ENCODE results near the gene TNS4.
A peak's percentile ranks its signal among the peaks of the same experiment; 100 is the strongest.

Gene TNS4

DNA sequence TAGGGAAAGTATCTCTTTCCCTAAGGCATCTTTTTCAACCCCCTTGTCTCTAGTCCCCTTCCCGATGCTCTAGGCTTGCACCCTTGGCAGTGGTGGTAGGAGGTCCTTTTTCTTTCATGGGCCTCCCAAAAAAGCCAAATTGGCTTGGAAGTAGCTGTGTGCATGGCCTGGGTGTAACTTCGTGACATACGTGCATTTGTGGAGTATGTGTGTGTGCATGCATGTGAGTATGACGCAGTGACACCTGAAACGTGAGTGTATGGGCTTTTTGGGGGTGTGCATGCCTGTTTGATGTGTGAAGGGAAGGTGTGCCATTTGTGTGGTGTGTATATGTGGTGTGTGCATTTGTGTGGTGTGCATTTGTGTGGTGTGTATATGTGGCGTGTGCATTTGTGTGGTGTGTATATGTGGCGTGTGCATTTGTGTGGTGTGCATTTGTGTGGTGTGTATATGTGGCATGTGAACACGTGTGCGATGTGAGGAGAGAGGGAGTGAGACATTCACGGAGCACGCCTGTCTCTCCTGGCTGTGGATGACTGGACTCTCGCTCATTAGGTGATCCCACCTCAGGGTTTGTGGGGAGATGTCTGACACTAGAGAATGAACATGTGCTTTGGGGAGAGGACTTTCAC is 42.5 kb downstream of the TNS4 start:
- no peak for FAIRE-seq
- DNase-seq (ENCODE audit: low spot score): no peak

DNA sequence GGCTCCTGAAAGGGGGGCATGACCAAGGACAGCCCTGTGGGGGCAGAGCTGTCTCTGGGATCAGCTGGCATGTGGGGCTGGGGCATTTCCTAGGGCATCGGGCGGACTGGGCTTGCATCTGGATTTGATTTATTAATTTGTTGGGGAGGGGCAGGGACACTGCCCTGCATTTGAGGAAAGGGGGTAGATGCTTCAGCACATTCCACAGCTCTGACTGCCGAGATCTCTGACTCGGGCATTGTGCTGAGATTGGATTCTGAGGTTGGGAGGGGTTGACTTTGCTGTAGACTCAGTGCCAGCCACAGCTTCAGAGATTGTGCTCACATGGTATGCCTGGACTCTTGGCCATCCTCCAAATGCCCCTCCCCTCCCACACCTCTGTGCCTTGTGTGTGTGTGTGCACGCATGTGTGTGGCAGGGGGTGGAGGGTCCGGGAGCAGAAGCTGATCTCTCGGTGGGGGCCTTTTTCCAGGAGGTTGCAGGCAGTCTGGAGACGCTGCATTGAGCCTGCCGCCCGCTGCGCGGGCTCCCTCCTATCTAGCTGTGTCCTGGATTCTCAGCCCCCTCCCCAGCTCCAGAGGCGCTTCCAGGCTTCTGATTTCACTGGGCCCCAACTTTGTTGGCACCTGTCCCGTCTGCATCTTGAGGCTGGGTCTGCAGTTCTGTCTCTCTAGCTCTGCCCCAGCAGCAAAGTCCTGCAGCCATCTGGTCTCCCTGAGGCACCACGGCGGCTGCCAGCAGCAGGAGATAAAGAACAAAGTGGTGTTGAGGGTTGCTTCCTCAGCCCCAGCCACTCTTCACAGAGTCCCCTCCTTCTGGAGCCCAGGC is 43.2 kb downstream of the TNS4 start:
- no peak for DNase-seq (ENCODE audit: low spot score)
- no peak for FAIRE-seq

DNA sequence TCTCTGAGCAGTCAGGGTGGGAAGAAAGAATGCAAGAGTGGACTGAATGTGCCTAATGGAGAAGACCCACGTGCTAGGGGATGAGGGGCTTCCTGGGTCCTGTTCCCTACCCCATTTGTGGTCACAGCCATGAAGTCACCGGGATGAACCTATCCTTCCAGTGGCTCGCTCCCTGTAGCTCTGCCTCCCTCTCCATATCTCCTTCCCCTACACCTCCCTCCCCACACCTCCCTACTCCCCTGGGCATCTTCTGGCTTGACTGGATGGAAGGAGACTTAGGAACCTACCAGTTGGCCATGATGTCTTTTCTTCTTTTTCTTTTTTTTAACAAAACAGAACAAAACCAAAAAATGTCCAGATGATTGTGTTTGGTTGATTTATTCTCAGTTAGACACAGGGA is 44.1 kb downstream of the TNS4 start:
- FAIRE-seq (no peak), DNase-seq (ENCODE audit: low spot score) (no peak)

DNA sequence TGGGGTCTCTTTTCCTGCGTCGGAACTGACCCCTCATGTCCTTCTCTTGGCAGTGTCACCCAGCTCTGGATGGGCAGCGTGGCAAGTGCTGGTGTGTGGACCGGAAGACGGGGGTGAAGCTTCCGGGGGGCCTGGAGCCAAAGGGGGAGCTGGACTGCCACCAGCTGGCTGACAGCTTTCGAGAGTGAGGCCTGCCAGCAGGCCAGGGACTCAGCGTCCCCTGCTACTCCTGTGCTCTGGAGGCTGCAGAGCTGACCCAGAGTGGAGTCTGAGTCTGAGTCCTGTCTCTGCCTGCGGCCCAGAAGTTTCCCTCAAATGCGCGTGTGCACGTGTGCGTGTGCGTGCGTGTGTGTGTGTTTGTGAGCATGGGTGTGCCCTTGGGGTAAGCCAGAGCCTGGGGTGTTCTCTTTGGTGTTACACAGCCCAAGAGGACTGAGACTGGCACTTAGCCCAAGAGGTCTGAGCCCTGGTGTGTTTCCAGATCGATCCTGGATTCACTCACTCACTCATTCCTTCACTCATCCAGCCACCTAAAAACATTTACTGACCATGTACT is 44.9 kb downstream of the TNS4 start:
- FAIRE-seq: no peak
- no peak for DNase-seq (ENCODE audit: low spot score)

DNA sequence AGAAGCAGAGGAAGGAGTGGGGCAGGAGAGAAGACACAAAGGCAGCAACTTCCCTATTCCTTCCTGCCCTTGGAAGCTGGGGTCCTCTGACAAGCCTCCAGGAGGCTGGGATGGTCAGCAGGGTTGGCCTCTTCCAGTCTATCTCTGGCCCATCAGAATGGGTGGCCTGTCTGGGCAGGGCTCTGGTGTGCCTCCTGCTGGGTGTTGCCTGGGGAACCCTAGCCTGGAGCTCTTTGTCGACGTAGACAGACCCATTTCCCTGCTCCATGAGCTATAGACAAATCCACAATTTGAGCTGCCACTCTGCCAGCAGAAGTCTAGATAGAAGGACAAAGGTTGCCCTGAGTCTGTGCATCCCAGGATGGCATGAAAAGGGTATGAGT is 46.8 kb downstream of the TNS4 start:
- no peak for FAIRE-seq
- DNase-seq (ENCODE audit: low spot score): no peak

DNA sequence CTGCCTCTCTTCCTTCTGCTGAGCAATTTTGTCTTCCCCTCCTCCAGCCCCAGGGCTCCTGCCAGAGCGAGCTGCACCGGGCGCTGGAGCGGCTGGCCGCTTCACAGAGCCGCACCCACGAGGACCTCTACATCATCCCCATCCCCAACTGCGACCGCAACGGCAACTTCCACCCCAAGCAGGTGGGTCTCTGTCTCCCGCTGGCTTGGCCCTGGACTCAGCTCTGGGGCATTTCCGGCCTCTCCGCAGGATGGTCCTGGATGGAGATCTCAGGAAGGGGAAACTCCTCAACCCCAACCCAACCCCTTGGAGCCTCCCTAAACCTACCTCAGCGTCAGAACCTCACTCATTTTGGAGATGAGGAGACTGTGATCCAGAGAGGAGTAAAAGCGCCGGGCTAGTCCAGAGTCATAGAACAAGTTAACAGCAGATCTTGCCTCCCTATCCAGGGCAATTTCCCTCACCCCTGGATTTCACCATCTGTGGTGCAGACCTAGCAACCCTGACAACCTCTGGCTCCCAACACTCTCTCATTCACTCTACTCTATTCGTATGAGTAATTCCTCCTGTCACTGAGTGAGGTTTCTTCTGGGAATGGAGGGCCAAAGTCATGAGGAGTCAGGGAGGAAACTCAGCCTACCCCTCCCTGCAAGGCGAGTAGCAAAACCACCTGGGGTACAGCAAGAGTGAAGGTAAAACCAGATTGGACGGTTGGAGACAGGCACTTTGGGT is 47.4 kb downstream of the TNS4 start:
- DNase-seq (ENCODE audit: low spot score): no peak
- FAIRE-seq: no peak

DNA sequence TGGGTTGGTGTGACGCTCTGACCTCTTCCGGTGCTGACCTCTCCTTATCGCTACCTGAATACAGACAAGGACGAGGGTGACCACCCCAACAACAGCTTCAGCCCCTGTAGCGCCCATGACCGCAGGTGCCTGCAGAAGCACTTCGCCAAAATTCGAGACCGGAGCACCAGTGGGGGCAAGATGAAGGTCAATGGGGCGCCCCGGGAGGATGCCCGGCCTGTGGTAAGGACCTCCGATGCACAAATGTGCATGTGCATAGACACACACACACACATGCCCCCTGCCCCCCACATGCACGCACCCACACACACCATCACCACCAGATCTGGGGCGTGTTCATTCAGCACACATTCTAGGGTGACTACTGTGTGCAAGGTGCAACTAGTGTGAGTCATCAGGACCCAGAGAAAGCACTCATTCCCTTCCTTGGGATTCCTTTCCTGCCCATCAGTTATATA is 48.5 kb downstream of the TNS4 start:
- no peak for DNase-seq (ENCODE audit: low spot score)
- FAIRE-seq: no peak

DNA sequence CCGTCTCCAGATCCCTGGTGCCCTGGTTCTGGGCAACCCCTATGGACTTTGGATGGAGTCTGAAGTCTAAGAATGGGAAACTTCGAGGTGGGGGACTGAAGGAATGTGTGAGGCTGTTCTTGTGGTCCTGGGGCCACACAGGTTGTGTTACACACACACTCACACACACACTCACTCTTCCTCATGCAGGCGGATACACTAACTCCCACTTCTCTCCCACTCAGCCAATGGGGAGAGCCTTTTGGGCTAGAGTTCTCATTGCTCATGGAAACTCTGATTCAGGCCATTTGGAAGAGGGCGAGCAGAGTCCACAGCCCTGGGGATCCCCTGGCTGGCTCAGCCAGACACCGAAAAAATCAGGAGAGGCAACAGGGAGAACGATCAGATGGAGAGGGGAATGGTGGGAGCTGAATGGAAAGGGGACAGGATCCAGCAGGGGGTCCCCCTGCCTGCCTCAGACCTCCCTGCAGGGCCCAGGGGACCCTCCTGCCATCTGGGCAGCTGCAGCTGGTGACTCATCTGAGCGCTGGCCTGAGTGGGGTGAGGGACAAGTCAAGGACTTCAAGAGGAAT is 49.1 kb downstream of the TNS4 start:
- no peak for FAIRE-seq

DNA sequence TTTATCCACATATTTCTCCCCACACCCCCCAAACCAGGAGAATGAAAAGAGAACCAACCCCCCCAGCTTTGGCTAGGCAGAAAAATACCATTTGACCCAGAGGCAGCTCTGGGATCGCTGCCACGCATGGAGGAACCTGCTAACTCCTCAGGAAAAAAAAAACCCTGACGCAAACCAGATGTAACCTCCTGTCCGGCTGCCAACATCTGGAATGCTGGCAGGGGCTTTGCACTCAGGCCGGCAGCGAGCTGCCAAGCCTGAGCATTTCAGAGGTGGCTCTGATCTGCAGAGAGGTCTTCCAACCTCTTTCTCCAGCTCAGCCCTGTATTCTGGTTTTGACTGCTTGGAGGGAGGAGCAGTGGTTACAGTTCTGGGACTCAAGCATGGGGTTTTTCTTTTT is 50.0 kb downstream of the TNS4 start:
- FAIRE-seq (no peak), DNase-seq (ENCODE audit: low spot score) (no peak)

More for the DNA sequence above, 49.1 kb downstream of the TNS4 start:
- no peak for DNase-seq (ENCODE audit: low spot score)

DNA sequence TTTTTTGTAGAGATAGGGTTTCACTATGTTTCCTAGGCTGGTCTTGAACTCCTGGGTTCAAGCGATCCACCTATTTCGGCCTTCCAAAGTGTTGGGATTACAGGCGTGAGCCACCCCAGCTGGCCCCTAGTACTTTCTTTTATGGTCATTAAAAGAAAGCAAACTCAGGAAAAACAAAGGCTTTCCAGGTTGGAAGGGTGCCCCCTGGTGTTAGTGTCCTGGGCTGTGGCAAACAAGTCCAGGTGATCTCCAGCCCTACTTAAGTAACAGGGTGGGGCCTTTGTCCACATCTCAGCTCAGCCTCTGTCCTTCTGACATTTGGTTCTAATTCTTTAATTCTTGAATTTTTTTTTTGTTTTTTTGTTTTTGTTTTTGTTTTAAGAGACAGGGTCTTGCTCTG is 51.2 kb downstream of the TNS4 start:
- DNase-seq (ENCODE audit: low spot score) (no peak), FAIRE-seq (no peak)

DNA sequence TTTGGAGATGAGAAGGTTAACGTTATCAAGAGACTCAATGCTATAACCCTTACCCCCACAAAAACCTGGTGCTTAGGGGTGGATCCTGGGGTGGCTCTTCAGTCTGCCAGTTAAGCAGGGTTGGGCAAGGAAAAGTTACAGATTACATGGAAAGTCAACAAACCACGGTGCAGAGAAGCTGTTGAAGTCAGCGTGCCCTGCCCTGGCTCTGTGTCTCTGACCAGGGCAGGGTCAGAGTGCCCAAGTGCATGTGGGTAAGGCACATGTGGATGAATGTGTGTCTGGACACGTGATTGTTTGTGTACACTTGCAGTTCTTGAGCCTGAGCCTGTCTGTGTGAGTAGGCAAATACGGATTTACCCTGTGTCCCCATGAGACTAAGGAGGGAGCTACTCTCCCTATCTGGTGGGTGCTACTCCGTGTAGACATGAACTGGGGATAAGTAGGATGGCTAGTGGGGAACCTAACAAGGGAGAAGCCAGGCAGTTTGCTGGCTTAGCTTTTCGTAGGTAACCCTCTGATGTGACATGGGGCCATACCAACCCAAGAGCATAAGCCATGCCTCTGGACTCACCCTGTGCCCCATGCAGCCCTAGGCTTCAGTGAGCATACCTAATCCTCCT is 52.7 kb downstream of the TNS4 start:
- peak; percentile 28 for DNase-seq (ENCODE audit: low spot score)
- no peak for FAIRE-seq

DNA sequence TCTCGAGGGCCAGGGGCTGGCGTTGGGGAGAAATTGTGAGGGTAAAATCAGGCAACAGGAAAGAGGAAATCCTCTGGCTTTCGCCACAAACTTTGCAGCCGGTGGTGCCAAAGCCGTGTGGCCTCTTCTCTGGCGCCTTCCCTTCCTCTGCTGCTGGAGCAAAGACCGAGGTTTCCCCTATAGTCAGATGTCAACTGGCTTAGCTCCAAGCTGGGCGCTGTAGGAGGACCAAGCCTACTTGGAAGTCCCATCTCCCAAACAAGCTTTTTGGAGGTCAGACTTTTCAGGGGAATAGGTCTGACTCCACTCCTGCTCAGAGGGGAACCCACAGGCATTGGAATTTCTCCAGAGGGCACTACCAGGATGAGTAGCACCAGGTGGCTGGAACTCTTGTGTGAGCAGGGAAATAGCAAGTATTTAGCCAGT is 53.2 kb downstream of the TNS4 start:
- DNase-seq (ENCODE audit: low spot score) (no peak), FAIRE-seq (no peak)

DNA sequence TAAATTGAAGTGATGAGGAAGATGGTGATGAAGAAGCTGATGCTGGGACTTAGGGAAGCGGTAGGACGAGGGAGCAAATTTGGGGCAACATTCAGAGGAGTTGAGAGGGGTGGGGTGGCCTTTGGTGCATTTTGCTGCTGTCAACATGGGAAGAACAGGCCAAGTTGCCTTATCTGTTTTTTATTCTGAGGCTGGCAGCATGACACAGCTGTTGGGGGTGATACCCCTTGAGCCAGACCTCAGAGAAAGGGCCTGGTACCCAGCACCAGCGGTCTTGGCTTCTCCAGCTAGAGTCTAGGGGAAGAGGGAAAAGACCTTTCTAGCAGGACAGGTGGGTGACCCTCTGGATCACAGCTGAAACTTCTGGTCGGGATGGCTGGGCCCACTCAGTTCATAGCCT is 53.6 kb downstream of the TNS4 start:
- no peak for FAIRE-seq
- no peak for DNase-seq (ENCODE audit: low spot score)

DNA sequence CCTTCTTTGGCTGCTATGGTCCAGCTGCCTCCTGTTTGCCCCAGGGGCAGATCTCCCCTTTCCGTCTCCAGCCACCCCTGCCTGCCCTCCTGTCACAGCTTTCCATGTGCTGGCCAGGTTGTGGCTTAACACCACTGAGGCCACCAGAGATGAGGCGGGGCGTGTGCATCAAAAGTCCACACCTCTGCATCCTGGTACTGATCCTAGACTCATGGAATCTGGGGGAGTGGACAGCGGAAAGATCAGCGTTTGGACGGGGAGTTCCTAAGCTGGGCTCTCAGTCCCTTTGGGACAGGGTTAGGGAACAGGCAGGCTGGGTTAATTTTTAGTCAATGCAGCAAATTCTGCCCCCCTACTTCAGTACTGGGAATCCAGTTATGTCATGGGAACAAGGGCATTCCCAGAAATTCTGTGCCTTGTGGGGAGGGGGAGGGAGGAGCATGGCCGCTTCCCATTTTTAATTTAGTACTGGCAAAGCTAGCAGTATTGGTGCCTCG is 54.2 kb downstream of the TNS4 start:
- no peak for FAIRE-seq
- DNase-seq (ENCODE audit: low spot score): no peak

DNA sequence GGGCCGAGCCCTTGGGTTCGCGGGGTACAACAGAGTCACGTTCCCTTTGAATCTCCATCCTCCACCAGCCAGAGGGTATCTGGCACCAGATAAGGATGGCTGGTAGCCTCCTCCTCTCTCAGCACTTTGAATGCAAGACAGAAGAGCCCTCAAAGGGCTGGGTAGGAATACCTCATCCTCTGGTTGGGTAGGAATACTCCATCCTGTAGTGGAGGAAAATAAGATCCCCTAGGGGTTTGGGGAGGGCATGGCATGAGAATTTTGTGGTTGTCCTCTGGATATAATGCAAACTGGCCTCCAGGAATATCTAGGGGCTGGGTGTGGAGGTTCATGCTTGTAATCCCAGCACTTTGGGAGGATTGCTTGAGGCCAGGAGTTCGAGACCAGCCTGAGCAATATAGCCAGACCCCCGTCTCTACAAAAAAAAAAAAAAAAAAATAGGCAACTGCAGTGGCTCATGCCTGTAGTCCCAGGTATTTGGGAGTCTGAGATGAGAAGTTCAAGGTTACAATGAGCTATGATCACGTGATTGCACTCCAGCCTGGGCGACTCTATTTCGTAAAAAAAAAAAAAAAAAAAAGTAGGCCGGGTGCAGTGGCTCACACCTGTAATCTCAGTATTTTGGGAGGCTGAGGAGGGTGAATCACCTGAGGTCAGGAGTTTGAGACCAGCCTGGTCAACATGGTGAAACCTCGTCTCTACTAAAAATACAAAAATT is 55.5 kb downstream of the TNS4 start:
- FAIRE-seq (no peak), DNase-seq (ENCODE audit: low spot score) (no peak)

DNA sequence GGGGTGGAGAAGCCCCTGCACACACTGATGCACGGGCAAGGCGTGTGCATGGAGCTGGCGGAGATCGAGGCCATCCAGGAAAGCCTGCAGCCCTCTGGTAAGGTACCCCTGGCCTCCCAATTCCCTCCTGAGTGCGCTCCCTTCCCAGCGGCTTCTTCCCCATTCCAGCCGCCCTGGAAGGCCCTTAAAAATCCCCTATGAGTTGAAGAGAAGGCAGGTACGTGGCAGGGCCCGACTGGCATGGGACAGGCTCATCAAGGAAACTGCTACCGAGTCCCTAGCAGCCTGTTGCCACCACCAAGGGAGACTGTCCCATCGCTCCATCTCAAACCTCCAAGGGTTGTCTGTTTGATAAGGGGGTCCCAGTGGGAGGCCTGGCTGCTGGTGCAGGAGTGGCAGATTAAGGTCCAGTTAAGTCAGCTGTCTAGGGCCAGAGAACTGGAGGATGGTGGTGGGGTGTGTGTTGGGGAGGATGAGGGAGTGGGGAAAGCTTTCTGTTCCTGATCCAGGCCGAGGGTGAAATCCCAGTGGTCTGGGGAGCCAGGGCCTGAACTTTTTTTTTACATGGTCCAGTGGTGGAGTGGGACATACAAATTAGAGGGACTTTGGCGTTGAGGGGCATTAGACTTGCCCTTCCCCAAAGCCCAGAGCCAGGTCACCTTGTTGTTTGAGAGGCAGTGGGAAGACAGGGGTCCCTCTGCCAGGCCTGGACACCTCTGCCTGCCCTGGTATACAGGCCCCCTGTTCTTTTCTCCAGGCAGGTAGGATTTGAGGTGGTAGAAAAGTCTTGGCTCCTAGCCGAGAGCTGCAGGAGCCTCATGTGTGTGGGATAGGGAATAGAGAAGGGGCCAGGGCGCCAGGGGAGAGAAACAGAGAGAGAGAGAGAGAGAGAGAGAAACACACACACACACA is 57.2 kb downstream of the TNS4 start:
- FAIRE-seq: no peak
- DNase-seq (ENCODE audit: low spot score): no peak

DNA sequence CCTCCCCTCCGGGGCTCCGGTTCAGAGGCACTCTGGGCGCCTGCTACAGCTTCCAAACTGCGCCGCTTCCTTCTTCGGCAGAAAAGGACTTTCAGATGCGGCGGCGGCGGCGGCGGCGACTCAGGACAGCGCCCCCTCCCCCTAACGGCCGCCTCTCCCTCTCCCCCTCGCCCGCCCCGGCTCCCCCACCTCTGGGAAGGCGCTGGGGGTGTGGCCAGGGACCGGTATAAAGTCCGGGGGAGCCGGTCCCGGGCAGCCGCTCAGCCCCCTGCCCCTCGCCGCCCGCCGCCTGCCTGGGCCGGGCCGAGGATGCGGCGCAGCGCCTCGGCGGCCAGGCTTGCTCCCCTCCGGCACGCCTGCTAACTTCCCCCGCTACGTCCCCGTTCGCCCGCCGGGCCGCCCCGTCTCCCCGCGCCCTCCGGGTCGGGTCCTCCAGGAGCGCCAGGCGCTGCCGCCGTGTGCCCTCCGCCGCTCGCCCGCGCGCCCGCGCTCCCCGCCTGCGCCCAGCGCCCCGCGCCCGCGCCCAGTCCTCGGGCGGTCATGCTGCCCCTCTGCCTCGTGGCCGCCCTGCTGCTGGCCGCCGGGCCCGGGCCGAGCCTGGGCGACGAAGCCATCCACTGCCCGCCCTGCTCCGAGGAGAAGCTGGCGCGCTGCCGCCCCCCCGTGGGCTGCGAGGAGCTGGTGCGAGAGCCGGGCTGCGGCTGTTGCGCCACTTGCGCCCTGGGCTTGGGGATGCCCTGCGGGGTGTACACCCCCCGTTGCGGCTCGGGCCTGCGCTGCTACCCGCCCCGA is 58.0 kb downstream of the TNS4 start, which contains the start of gene IGFBP4:
Gene IGFBP4, plus strand, starts transcription at position 255 of the 792 bp plus-strand sequence. Its CDS starts 286 bp downstream, at position 541.
- no peak for FAIRE-seq

More for the DNA sequence above, 58.0 kb downstream of the TNS4 start, which contains the start of gene IGFBP4:
- no peak for DNase-seq (ENCODE audit: low spot score)
